ENCODE data around the gene DLGAP3. TPM values are rescaled to one million over a fixed set of nuclear protein-coding genes. Genes with fewer than 3 reads are reported as not detected.

Gene DLGAP3
- total and polyA plus RNA-seq, 2 of the 13 experiments (the other 11 are each of a cell fraction or from before 2014, with no cell fraction given), result 0.03 to 0.04 TPM

GRCh38 chr1:34869760-34870159 is 59.7 kb downstream of the DLGAP3 start:
- H3K4me2 ChIP-seq (ENCODE audit: low read depth, low read length), result no peak overlapping the region
- H3K4me3 ChIP-seq (replicated peaks in 1 of 3; ENCODE audit: insufficient read depth in 1 of 3, low read depth in 2 of 3, low read length in 3 of 3), result no peak overlapping the region
- FAIRE-seq (no peak), ATAC-seq (no peak), DNase-seq (ENCODE audit: low spot score) (no peak)
- POLR2A ChIA-PET, result interaction anchor here (1.0 kb wide), 1 partner anchor 10 kb away, joined by 3 read pairs; the partner anchor contains the start of gene SMIM12
- H3K9me3 ChIP-seq (ENCODE audit: low read length), result no peaks in the 10 kb centered on the region
- peaks cover 6% of the 10 kb centered on the region; the same call in 1 of the 2 replicates for H3K4me1 ChIP-seq (ENCODE audit: insufficient read depth, low read length)
- H3K27ac ChIP-seq (ENCODE audit: extremely low read length, insufficient read depth, low read length), result no peak overlapping the region
- no peaks in the 10 kb centered on the region for H3K79me2 ChIP-seq (ENCODE audit: insufficient read depth, low read length)
- H3K36me3 ChIP-seq (replicated peaks in 1 of 2; ENCODE audit: control insufficient read depth in 1 of 2, insufficient read depth in 2 of 2, low read length in 2 of 2), result no peaks in the 10 kb centered on the region
- in situ Hi-C loops (cut with HindIII; ENCODE audit: extremely low pct_ligation_motif_present, low pct_unique_long_range_greater_than_20kb) (no loop called here), intact Hi-C loops (cut with micrococcal nuclease; ENCODE audit: unreplicated experiment) (no loop called here)
- CTCF ChIA-PET (ENCODE audit: low intra/inter-chr PET ratio, low total read pairs), result no interaction called here
- no peak overlapping the region for H3K9ac ChIP-seq (ENCODE audit: insufficient read depth, low read depth, low read length)
- H2AFZ ChIP-seq (ENCODE audit: low read length), result no peak overlapping the region
- TF ChIP-seq, protein P1, sequence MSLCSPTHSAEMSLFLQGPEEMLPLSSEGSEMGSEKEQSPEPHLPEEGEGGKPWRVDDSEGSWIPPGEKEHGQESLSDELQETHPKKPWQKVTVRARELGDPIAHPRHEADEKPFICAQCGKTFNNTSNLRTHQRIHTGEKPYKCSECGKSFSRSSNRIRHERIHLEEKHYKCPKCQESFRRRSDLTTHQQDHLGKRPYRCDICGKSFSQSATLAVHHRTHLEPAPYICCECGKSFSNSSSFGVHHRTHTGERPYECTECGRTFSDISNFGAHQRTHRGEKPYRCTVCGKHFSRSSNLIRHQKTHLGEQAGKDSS (CRISPR knock-in tag; IDR thresholded peaks at IDR 0.05; ENCODE audit: borderline replicate concordance, low read depth), result no peak
- no peak for TF ChIP-seq CENPX (CRISPR knock-in tag; IDR thresholded peaks at IDR 0.05)
- peaks cover 1 to 35% of the 10 kb centered on the region in 2 experiments for H3K27me3 ChIP-seq (ENCODE audit: control insufficient read depth in 1 of 2, insufficient read depth in 2 of 2, low read length in 2 of 2)
- no TSS peak for BruUV-seq (replicated peaks)
- H4K20me1 ChIP-seq (ENCODE audit: insufficient read depth, low read length), result no peaks in the 10 kb centered on the region
- 8% methylated on average over 4 of the region's 4 CpGs for WGBS (ENCODE audit: low lambda C conversion rate)

DNA sequence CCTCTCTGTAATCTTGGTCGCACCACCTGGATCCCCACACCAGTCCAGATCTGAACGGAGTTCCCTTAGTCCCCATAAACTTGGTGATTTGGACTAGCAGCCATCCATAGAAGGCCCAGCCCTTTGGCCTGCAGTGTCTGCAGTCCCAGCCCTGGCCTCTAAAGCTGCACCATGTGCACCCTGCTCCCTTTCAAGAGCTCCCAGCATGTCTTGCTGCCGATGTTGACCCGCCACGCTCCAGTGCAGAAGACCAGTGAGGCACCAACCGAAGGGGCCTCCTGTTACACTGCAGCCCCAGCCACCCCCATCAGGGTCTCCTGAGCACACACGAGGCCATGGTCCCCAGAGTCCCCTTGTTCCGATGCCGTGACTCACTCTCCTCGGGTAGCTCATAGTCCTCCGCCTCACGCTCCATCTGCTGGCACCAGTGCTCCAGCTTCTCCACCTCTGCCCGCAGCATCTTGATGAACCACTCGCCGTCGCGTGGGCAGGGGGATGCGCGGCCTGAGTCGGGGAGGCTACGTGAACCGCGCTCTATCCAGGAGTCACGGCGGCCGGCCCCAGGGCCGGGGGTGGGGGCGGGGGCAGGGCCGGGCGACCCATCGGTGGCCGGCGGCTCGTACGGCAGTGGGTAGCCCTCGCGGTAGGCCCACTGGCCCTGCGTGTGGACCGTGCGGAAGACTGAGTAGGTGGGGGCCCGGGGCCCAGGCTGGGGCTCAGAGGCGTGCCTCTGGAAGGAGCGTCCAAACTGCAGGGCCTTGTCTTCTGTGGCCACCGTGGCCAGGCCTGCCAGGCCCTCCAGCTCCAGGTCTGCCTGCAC is 61.0 kb downstream of the DLGAP3 start:
- no peak for DNase-seq (ENCODE audit: low spot score)
- Histone ChIP-seq H3K4me3 (replicated peaks in 1 of 3; ENCODE audit: insufficient read depth in 1 of 3, low read depth in 2 of 3, low read length in 3 of 3) (no peak overlapping the region), H3K4me1 (ENCODE audit: insufficient read depth, low read length) (peaks cover 6% of the 10 kb centered on the region; the same call in 1 of the 2 replicates), H3K4me2 (ENCODE audit: low read depth, low read length) (no peak overlapping the region), H3K36me3 (replicated peaks in 1 of 2; ENCODE audit: control insufficient read depth in 1 of 2, insufficient read depth in 2 of 2, low read length in 2 of 2) (no peaks in the 10 kb centered on the region), H3K9me3 (ENCODE audit: low read length) (no peaks in the 10 kb centered on the region), H3K79me2 (ENCODE audit: insufficient read depth, low read length) (no peaks in the 10 kb centered on the region), H3K27ac (ENCODE audit: extremely low read length, insufficient read depth, low read length) (no peak overlapping the region), H4K20me1 (ENCODE audit: insufficient read depth, low read length) (no peaks in the 10 kb centered on the region), H2AFZ (ENCODE audit: low read length) (no peak overlapping the region), H3K27me3 (ENCODE audit: control insufficient read depth in 1 of 2, insufficient read depth in 2 of 2, low read length in 2 of 2) (peaks cover 1 to 33% of the 10 kb centered on the region in 2 experiments), H3K9ac (ENCODE audit: insufficient read depth, low read depth, low read length) (no peak overlapping the region)
- FAIRE-seq, result no peak
- intact Hi-C loops (cut with micrococcal nuclease; ENCODE audit: unreplicated experiment), result no loop called here
- in situ Hi-C loops (cut with HindIII; ENCODE audit: extremely low pct_ligation_motif_present, low pct_unique_long_range_greater_than_20kb), result no loop called here
- BruUV-seq (replicated peaks), result no TSS peak
- peak; percentile 37 for ATAC-seq
- ChIA-PET POLR2A (interaction anchor here (1.3 kb wide), 1 partner anchor 9 kb away, joined by 6 read pairs; the partner anchor contains the start of gene SMIM12), CTCF (ENCODE audit: low intra/inter-chr PET ratio, low total read pairs) (no interaction called here)
- WGBS (ENCODE audit: low lambda C conversion rate), result 76% methylated on average over 15 of the region's 44 CpGs
- TF ChIP-seq PHB2 (IDR thresholded peaks at IDR 0.05; ENCODE audit: partially characterized antibody) (no peak), DMTF1 (CRISPR knock-in tag; IDR thresholded peaks at IDR 0.05) (no peak), MIER2 (CRISPR knock-in tag; IDR thresholded peaks at IDR 0.05) (no peak), ZNF501 (CRISPR knock-in tag; IDR thresholded peaks at IDR 0.05) (no peak), TGIF2 (CRISPR knock-in tag; IDR thresholded peaks at IDR 0.05) (no peak), ZNF746 (CRISPR knock-in tag; IDR thresholded peaks at IDR 0.05) (no peak)
- TF ChIP-seq, protein P2, sequence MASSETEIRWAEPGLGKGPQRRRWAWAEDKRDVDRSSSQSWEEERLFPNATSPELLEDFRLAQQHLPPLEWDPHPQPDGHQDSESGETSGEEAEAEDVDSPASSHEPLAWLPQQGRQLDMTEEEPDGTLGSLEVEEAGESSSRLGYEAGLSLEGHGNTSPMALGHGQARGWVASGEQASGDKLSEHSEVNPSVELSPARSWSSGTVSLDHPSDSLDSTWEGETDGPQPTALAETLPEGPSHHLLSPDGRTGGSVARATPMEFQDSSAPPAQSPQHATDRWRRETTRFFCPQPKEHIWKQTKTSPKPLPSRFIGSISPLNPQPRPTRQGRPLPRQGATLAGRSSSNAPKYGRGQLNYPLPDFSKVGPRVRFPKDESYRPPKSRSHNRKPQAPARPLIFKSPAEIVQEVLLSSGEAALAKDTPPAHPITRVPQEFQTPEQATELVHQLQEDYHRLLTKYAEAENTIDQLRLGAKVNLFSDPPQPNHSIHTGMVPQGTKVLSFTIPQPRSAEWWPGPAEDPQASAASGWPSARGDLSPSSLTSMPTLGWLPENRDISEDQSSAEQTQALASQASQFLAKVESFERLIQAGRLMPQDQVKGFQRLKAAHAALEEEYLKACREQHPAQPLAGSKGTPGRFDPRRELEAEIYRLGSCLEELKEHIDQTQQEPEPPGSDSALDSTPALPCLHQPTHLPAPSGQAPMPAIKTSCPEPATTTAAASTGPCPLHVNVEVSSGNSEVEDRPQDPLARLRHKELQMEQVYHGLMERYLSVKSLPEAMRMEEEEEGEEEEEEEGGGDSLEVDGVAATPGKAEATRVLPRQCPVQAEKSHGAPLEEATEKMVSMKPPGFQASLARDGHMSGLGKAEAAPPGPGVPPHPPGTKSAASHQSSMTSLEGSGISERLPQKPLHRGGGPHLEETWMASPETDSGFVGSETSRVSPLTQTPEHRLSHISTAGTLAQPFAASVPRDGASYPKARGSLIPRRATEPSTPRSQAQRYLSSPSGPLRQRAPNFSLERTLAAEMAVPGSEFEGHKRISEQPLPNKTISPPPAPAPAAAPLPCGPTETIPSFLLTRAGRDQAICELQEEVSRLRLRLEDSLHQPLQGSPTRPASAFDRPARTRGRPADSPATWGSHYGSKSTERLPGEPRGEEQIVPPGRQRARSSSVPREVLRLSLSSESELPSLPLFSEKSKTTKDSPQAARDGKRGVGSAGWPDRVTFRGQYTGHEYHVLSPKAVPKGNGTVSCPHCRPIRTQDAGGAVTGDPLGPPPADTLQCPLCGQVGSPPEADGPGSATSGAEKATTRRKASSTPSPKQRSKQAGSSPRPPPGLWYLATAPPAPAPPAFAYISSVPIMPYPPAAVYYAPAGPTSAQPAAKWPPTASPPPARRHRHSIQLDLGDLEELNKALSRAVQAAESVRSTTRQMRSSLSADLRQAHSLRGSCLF (CRISPR knock-in tag; IDR thresholded peaks at IDR 0.05; ENCODE audit: borderline replicate concordance), result no peak

Data from HepG2 (cell line).